ENCODE measurements around the gene HOXA7.

GRCh38 chr7:27165089-27165995, 8.9 kb upstream of the HOXA7 start, which contains the start of gene HOXA9:
- no peak for TF ChIP-seq CTCF (IDR thresholded peaks at IDR 0.05)
- TF ChIP-seq POLR2A (IDR thresholded peaks at IDR 0.05), result no peak
